Retina (tissue), 1 donor: ENCODE data around the gene RARRES2.
A peak's percentile ranks its signal among the peaks of the same experiment; 100 is the strongest.

ENCODE experiments used
- DNase-seq: peaks from one replicate; pipeline ENCODE4 v3.0.0-alpha.2; 2016

Gene RARRES2

DNA sequence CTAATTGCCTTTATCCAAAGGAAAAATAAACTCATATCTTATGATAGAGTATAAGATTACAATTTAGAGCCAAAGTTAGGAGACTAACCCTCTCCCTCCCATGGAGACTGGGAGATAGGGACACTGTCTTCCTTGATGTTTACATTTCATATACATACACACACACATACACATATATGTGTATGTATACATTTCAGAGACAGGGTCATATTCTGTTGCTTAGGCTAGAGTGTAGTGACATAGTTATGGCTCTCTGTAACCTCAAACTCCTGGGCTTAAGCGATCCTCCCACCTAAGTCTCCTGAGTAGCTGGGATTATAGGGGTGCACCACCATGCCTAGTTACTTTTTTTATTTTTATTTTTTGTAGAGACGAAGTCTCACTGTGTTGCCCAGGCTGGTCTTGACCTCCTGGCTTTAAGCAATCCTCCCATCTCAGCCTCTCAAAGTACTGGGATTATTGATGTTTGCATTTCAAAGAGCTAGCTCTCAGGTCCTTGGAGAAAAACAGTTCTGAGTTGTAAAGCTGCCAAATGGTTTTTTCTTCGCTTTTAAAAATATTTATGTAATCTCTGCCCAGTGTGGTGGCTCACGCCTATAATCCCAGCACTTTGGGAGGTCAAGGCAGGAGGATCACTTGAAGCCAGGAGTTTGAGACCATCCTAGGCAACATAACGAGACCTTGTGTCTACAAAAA lies 19.1 kb upstream of the RARRES2 start:
- no peak for DNase-seq

GRCh38 chr7:150359622-150360362 lies 18.4 kb upstream of the RARRES2 start:
- DNase-seq: no peak

DNA sequence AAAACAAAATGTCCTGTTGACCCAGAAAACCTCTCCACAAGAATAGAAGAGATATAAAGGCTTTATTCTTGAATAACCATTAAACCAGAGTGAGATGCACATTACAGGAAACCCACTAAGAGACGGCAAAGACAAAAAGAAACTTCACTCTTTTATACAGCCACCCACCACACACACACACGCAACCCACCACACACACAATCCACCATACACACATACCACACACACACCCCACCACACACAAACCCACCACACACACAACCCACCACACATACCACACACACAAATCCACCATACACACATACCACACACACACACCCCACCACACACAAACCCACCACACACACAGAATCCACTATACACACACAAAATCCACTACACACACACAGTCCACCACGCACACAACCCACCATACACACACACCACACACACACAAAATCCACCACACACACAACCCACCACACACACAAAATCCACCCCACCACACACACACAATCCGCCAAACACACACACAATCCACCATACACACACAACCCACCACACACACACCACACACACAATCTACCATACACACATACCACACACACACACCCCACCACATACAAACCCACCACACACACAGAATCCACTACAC lies 17.7 kb upstream of the RARRES2 start:
- no peak for DNase-seq

- DNase-seq: no peak
Observed at GRCh38 chr7:150358433-150358832, 17.0 kb upstream of the RARRES2 start.

GRCh38 chr7:150357771-150358427 lies 16.5 kb upstream of the RARRES2 start:
- no peak for DNase-seq

DNA sequence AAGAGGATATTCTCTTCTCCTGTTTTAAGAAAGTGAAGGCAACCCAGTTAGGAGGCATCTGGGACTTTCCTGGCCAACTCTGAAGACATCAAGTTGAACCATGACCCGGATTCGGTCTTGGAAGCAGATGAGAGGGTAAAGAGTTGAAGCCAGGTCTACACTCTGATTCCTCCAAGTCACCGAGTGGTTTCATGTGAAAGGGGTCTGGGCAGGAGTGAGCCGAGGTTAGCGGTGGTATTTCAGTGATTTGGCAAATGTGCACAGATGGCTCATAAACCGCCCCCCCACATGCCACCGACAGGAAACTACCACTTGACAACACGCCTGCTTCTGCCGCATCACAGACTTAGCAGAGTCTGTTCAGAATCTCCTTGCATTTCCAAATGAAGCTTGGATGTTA lies 15.8 kb upstream of the RARRES2 start:
- no peak for DNase-seq

- peak; percentile 56 for DNase-seq
Observed at GRCh38 chr7:150356265-150356897, 15.0 kb upstream of the RARRES2 start.

DNA sequence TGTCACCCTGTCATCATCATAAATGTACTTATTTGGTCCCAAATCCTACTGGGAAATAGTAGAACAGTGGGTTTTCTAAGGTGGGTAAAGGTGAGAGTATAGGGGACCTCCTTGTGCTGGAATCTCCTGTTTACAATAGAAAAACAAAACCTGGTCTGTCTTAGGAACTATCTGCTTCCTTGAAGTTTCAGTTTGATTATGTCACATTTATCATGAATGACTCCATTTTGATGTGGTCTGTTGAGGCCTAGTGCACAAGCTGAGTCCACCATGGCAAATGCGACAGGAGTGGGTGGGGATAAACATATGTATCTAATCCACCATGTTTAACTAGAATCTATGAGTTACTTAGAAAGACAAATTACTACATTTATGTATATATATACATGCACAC lies 14.2 kb upstream of the RARRES2 start:
- DNase-seq: no peak

DNA sequence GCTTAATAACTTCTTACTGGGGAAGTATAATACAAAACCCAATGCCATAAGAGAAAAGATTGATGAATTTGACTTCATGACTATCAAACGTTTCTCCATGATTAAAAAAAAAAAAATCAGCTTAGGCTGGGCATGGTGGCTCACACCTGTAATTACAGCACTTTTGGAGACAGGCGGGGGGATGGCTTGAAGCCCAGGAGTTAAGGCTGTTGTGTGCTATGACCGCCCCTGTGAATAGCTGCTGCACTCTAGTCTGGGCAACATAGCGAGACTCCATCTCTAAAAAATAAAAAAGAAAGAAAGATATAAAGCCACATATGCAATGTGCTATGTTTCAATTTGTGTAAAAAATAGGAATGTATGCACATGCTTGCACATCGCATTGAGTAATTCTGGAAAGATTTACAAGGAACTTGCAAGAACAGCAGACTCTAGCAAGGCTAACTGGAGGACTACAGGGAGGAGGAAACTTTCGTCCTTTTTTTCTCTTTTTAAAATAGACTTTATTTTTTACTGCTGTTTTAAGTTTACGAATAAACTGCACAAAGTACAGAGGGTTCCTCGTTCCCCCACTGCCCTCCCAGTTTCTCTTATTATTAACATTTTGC lies 10.3 kb upstream of the RARRES2 start:
- no peak for DNase-seq

DNA sequence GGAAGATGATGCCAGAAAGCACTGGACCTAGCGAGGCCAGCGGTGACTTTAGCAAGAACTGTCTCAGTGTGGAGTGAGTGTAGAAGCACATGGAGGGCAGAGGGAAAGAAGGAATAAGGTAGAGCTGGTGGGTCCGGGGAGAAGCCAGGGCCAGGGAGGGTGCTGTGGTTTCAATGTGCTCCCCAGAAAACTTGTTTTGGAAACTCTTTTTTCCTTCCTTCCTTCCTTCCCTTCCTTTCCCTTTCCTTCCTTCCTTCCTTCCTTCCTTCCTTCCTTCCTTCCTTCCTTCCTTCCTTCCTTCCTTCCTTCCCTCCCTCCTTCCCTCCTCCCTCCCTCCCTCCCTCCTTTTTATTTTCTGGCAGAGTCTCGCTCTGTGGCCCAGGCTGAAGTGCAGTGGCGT lies 5.5 kb upstream of the RARRES2 start:
- DNase-seq: no peak

DNA sequence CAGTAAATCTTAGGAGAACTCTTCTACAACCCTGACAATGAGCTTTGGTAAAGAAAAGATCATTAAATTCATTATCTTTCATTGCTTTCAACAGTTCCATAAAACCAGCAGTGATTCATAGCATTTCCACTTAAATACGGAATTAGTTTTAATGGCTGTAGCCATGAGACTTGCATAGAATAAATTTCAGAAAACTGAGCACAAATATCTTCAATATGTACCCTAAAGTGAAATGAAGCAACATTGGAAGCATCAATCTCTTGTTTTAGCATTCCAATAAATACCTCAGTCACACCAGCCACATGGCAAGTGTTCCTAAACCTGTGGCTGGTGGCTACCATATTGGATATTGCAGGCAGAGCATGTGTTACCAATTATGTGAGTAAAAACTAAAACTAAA lies 3.6 kb upstream of the RARRES2 start:
- no peak for DNase-seq

DNA sequence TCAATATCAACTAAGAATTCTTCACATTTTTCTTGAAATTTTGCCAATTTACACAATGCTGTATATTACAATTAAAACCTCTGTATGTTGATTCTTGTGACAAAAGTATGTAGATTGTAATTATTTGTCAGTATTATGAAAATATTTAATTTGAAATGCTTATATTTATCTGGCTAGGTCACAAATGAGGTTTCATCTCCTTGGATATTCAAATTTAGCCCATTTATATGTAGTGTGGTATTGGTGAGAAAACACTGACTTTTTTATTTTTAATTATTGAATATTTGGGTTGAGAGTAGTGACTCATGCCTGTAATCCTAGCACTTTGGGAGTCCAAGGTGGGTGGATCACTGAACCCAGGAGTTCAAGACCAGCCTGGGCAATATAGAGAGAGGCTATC lies 2.9 kb upstream of the RARRES2 start:
- no peak for DNase-seq

GRCh38 chr7:150343225-150343624 lies 1.8 kb upstream of the RARRES2 start:
- DNase-seq: no peak

- DNase-seq: no peak
Observed at GRCh38 chr7:150342121-150342408, 636 bp upstream of the RARRES2 start.

DNA sequence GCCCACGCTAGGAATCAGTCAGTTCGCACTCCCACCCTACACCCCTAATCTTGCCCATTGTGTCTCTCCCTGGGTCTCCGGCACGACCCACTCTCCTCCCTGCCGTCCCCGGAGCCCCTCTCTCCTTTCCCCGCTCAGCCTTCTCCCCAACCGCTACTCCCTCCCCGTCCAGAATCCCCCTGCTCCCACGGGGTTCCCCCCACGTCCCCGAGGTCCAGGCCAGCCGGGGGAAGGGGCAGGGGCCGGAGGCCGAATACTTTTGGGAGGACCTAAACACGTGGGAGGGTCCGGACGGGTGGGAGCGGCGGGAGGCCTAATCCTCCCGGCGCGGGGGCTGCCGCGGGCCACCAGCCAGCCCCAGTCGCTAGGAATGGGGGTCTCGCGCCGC lies 560 bp downstream of the RARRES2 start:
- DNase-seq: no peak

DNA sequence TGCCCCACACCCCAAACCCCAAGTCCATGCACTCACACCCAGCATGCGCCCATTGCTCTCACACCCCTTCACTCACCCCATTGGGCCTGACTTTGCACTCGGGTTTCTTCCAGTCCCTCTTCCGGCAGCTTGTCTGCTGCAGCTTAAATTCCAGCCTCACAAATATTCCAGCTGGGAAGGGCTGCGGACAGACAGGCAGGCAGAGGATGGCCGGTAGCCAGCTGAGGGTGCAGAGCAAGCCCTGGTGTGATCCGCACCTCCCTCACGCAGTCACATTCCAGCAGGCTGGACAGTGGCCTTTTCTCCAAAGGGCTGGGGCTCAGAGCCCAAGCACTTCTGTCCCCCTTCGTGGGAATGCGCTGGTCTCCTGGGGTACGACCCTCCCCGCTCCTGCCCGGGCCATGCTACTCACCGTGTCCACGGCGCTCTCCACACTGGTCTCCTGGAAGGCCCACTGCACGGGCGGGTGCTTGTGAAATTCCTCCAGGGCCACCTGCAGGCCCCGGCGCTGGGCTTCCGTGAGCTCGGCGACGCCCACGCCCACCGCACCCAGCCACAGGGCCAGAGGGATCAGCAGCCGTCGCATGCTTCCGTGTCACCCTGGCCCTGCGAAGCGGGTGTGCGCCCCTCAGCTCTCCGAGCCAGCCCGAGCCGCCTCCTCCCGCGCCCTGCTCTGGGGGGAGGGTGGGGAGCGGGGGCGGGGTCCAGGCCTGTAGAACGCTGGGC lies 1.2 kb downstream of the RARRES2 start:
- peak; percentile 67 for DNase-seq

DNA sequence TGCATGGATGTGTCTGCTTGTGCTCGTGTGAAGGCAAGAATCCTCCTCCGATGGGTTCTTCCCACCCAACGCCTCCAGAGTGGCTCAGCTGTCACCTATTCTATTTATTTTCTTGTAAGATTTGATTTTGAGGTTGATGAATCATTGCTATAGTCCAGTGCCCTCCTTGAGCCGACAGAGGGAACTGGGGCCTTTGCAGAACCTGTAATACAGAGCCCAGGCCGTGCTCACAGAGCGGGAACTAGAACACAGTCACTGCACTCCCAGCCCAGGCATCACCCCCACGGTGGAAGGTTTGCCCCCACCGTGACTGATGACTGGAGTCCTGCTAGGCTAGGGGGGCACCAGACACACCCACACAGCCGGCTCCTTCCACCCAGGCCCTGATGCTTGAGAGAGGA lies 2.0 kb downstream of the RARRES2 start:
- DNase-seq: no peak

- no peak for DNase-seq
Observed at GRCh38 chr7:150338166-150338829, 3.1 kb downstream of the RARRES2 start.

- no peak for DNase-seq
Observed at GRCh38 chr7:150337659-150338081, 3.8 kb downstream of the RARRES2 start.

DNA sequence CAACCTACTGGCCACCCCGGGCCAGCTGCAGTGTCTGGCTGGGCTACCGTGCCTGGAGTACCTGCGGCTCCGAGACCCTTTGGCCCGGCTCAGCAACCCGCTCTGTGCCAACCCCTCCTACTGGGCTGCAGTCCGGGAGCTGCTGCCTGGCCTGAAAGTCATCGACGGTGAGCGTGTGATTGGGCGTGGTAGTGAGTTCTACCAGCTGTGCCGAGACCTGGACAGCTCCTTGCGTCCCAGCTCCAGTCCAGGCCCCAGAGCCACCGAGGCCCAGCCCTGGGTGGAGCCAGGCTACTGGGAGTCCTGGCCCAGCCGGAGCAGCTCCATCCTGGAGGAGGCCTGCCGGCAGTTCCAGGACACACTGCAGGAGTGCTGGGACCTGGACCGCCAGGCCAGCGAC lies 4.2 kb downstream of the RARRES2 start:
- DNase-seq: no peak

DNA sequence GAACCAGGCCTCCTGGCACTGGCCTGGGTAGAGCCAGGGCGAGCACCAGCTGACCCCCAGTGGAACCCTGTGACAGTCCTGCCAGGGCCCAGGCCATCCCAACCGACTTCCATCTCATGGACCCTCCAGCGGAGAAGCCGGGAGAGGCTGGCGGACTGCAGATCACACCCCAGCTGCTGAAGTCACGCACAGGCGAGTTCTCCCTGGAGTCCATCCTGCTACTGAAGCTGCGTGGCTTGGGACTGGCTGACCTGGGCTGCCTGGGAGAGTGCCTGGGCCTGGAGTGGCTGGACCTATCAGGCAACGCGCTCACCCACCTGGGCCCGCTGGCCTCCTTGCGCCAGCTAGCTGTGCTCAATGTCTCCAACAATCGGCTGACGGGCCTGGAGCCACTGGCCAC lies 4.7 kb downstream of the RARRES2 start:
- no peak for DNase-seq

- DNase-seq: peak; percentile 39
Observed at GRCh38 chr7:150335774-150336112, 5.7 kb downstream of the RARRES2 start.
